ENCODE data around the gene KCNJ16. TPM values are rescaled to one million over a fixed set of nuclear protein-coding genes. Genes with fewer than 3 reads are reported as not detected.
"Not testable (repeated sequence)": the region's sequence is repeated elsewhere in the genome, so short reads cannot be mapped to it uniquely, and the experiment has no call there.

KCNJ16 gene
- total RNA-seq, 2 donors from 2014 or later: 1.3 TPM; not detected in 1

GRCh38 chr17:70041540-70041939, 33.5 kb upstream of the KCNJ16 start:
- Histone ChIP-seq H3K9me3 (no peaks in the 10 kb centered on the region), H3K4me1 (replicated peaks) (no peaks in the 10 kb centered on the region), H3K27me3 (replicated peaks; ENCODE audit: insufficient read depth) (no peaks in the 10 kb centered on the region), H3K36me3 (no peaks in the 10 kb centered on the region), H3K4me3 (no peak overlapping the region), H3K27ac (no peak overlapping the region)
- intact Hi-C loops (cut with DNase I): no loop called here
- DNase-seq (ENCODE audit: low spot score): no peak
- TF ChIP-seq POLR2A (IDR thresholded peaks at IDR 0.05): no peak
- TF ChIP-seq CTCF (IDR thresholded peaks at IDR 0.05): no peak
- TF ChIP-seq POLR2AphosphoS5 (IDR thresholded peaks at IDR 0.05): no peak
- WGBS: 60% methylated on average over 6 of the region's 6 CpGs

- H3K36me3 ChIP-seq; H3K4me1 ChIP-seq (replicated peaks); H3K4me3 ChIP-seq; H3K27me3 ChIP-seq (replicated peaks; ENCODE audit: insufficient read depth); H3K27ac ChIP-seq; DNase-seq (ENCODE audit: low spot score); intact Hi-C loops (cut with DNase I); H3K9me3 ChIP-seq: not testable (repeated sequence)
- 92% methylated on average over 5 of the region's 5 CpGs for WGBS
Observed at GRCh38 chr17:70045780-70046179, 29.2 kb upstream of the KCNJ16 start.

- no peaks in the 10 kb centered on the region for H3K4me1 ChIP-seq (replicated peaks)
- TF ChIP-seq POLR2A (IDR thresholded peaks at IDR 0.05) (no peak), POLR2AphosphoS5 (IDR thresholded peaks at IDR 0.05) (no peak), CTCF (IDR thresholded peaks at IDR 0.05) (no peak)
- H3K9me3 ChIP-seq: no peaks in the 10 kb centered on the region
- no peak overlapping the region for H3K4me3 ChIP-seq
- H3K27ac ChIP-seq: no peak overlapping the region
- no peaks in the 10 kb centered on the region for H3K36me3 ChIP-seq
- H3K27me3 ChIP-seq (replicated peaks; ENCODE audit: insufficient read depth): no peaks in the 10 kb centered on the region
- no peak for DNase-seq (ENCODE audit: low spot score)
- WGBS: 35% methylated on average over 5 of the region's 5 CpGs
- intact Hi-C loops (cut with DNase I): no loop called here
Observed at GRCh38 chr17:70047619-70048419, 27.2 kb upstream of the KCNJ16 start.

GRCh38 chr17:70049801-70050591, 25.0 kb upstream of the KCNJ16 start:
- TF ChIP-seq POLR2AphosphoS5 (IDR thresholded peaks at IDR 0.05): no peak
- TF ChIP-seq POLR2A (IDR thresholded peaks at IDR 0.05): no peak
- no peak for TF ChIP-seq CTCF (IDR thresholded peaks at IDR 0.05)
- no peaks in the 10 kb centered on the region for H3K27me3 ChIP-seq (replicated peaks; ENCODE audit: insufficient read depth)
- no peaks in the 10 kb centered on the region for H3K4me1 ChIP-seq (replicated peaks)
- no peak overlapping the region for H3K4me3 ChIP-seq
- no peak overlapping the region for H3K27ac ChIP-seq
- H3K9me3 ChIP-seq: no peaks in the 10 kb centered on the region
- 88% methylated on average over 3 of the region's 3 CpGs for WGBS
- no peak for DNase-seq (ENCODE audit: low spot score)
- intact Hi-C loops (cut with DNase I): no loop called here
- H3K36me3 ChIP-seq: no peaks in the 10 kb centered on the region

- H3K27ac ChIP-seq: no peak overlapping the region
- intact Hi-C loops (cut with DNase I): no loop called here
- DNase-seq (ENCODE audit: low spot score): no peak
- no peaks in the 10 kb centered on the region for H3K4me1 ChIP-seq (replicated peaks)
- 92% methylated on average over 2 of the region's 2 CpGs for WGBS
- no peaks in the 10 kb centered on the region for H3K9me3 ChIP-seq
- no peaks in the 10 kb centered on the region for H3K27me3 ChIP-seq (replicated peaks; ENCODE audit: insufficient read depth)
- no peak overlapping the region for H3K4me3 ChIP-seq
- TF ChIP-seq POLR2A (IDR thresholded peaks at IDR 0.05): no peak
- no peak for TF ChIP-seq CTCF (IDR thresholded peaks at IDR 0.05)
- no peak for TF ChIP-seq POLR2AphosphoS5 (IDR thresholded peaks at IDR 0.05)
- no peaks in the 10 kb centered on the region for H3K36me3 ChIP-seq
Observed at GRCh38 chr17:70050931-70051330, 24.1 kb upstream of the KCNJ16 start.
